Skeletal muscle tissue (tissue), 4 donors: ENCODE data around the gene FUCA1. TPM values are rescaled to one million over a fixed set of nuclear protein-coding genes. Genes with fewer than 3 reads are reported as not detected.
"Not testable (repeated sequence)": the region's sequence is repeated elsewhere in the genome, so short reads cannot be mapped to it uniquely, and the experiment has no call there.

Source experiments
- H3K27ac ChIP-seq: one replicate; pipeline ENCODE4 v1.7.0; 2013; ENCODE audit warnings: mild to moderate bottlenecking, low read depth, low read length, inconsistent platforms
- H3K27me3 ChIP-seq, 3 donors: one replicate each; pipeline ENCODE4 v1.7.0; 2013; ENCODE audit warnings: low read length in 3 of 3; ENCODE audit not compliant: control insufficient read depth in 3 of 3, insufficient read depth in 3 of 3
- H3K36me3 ChIP-seq, 3 donors: one replicate each; pipeline ENCODE4 v1.7.0; 2013; ENCODE audit warnings: low read length in 3 of 3; ENCODE audit not compliant: control insufficient read depth in 3 of 3, insufficient read depth in 3 of 3
- H3K4me1 ChIP-seq, 3 donors: one replicate each; pipeline ENCODE4 v1.7.0; 2013; ENCODE audit warnings: low read length in 3 of 3, mild to moderate bottlenecking in 3 of 3; ENCODE audit not compliant: control insufficient read depth in 3 of 3, insufficient read depth in 3 of 3
- H3K4me3 ChIP-seq, 3 donors: one replicate each; pipeline ENCODE4 v1.7.0; 2013; ENCODE audit warnings: low read length in 3 of 3
- H3K9ac ChIP-seq, 3 donors: one replicate each; pipeline ENCODE4 v1.7.0; 2013; ENCODE audit warnings: low read length in 3 of 3, mild to moderate bottlenecking in 3 of 3, moderate library complexity in 2 of 3, low read depth in 1 of 3
- H3K9me3 ChIP-seq, 3 donors: one replicate each; pipeline ENCODE4 v1.7.0; 2013; ENCODE audit warnings: low read length in 3 of 3; ENCODE audit not compliant: control insufficient read depth in 3 of 3
- total RNA-seq: library from RNA; depleted of rRNA; stranded (reverse); fragments of >200 nt; gene quantifications from one replicate; pipeline ENCODE4 v1.2.3, GENCODE V29; 2014
- donor health status: Osteomylitis.

FUCA1 gene
- total RNA-seq, 1 donor from 2014 or later: 21.9 TPM

GRCh38 chr1:23908453-23909341 is 40.6 kb upstream of the FUCA1 start:
- Histone ChIP-seq H3K4me3 (no peak overlapping the region), H3K9ac (no peak overlapping the region), H3K36me3 (no peaks in the 10 kb centered on the region), H3K27ac (no peak overlapping the region), H3K9me3 (no peaks in the 10 kb centered on the region), H3K27me3 (peaks cover 16 to 32% (median 29%) of the 10 kb centered on the region in 3 donors), H3K4me1 (peaks cover 0 to 4% (median 0%) of the 10 kb centered on the region in 3 donors)

GRCh38 chr1:23906731-23907130 is 38.6 kb upstream of the FUCA1 start:
- Histone ChIP-seq H3K27me3 (peaks cover 30 to 51% (median 43%) of the 10 kb centered on the region in 3 donors), H3K36me3 (no peaks in the 10 kb centered on the region), H3K9me3 (no peaks in the 10 kb centered on the region), H3K4me3 (no peak overlapping the region), H3K9ac (no peak overlapping the region), H3K4me1 (peaks cover 0 to 4% (median 0%) of the 10 kb centered on the region in 3 donors), H3K27ac (no peak overlapping the region)

GRCh38 chr1:23905461-23906025 is 37.5 kb upstream of the FUCA1 start:
- Histone ChIP-seq H3K36me3 (no peaks in the 10 kb centered on the region), H3K9ac (no peak overlapping the region), H3K27ac (no peak overlapping the region), H3K4me3 (no peak overlapping the region), H3K27me3 (peaks cover 37 to 49% (median 48%) of the 10 kb centered on the region in 3 donors), H3K4me1 (peaks cover 0 to 4% (median 0%) of the 10 kb centered on the region in 3 donors), H3K9me3 (no peaks in the 10 kb centered on the region)

GRCh38 chr1:23904748-23905357 is 36.8 kb upstream of the FUCA1 start:
- H3K4me3 ChIP-seq: no peak overlapping the region
- H3K27me3 ChIP-seq: peaks cover 37 to 48% (median 47%) of the 10 kb centered on the region in 3 donors
- no peak overlapping the region for H3K27ac ChIP-seq
- peaks cover 0 to 4% (median 0%) of the 10 kb centered on the region in 3 donors for H3K4me1 ChIP-seq
- no peaks in the 10 kb centered on the region for H3K9me3 ChIP-seq
- no peak overlapping the region for H3K9ac ChIP-seq
- no peaks in the 10 kb centered on the region for H3K36me3 ChIP-seq

- Histone ChIP-seq H3K4me3 (no peak overlapping the region), H3K9me3 (no peaks in the 10 kb centered on the region), H3K27me3 (peaks cover 37 to 44% (median 37%) of the 10 kb centered on the region in 3 donors)
Measured at GRCh38 chr1:23903754-23904153, 35.7 kb upstream of the FUCA1 start.

GRCh38 chr1:23902321-23903278 is 34.5 kb upstream of the FUCA1 start:
- Histone ChIP-seq H3K9me3 (no peaks in the 10 kb centered on the region), H3K9ac (no peak overlapping the region), H3K27me3 (peaks cover 33 to 44% (median 37%) of the 10 kb centered on the region in 3 donors), H3K4me1 (no peaks in the 10 kb centered on the region), H3K27ac (no peak overlapping the region), H3K36me3 (no peaks in the 10 kb centered on the region), H3K4me3 (peak overlapping the region; percentile 10 to 49 (median 32))

More at GRCh38 chr1:23903754-23904153, 35.7 kb upstream of the FUCA1 start:
- Histone ChIP-seq H3K9ac (no peak overlapping the region), H3K4me1 (no peaks in the 10 kb centered on the region), H3K36me3 (no peaks in the 10 kb centered on the region), H3K27ac (no peak overlapping the region)

- not testable (repeated sequence) for H3K9ac ChIP-seq, H3K27ac ChIP-seq, H3K4me3 ChIP-seq, H3K36me3 ChIP-seq, H3K4me1 ChIP-seq, H3K9me3 ChIP-seq
- H3K27me3 ChIP-seq: peaks cover 29 to 35% (median 33%) of the 10 kb centered on the region in 3 donors
Measured at GRCh38 chr1:23900017-23900416, 31.9 kb upstream of the FUCA1 start.

- Histone ChIP-seq H3K9ac (no peak overlapping the region), H3K4me3 (no peak overlapping the region), H3K4me1 (peaks cover 0 to 4% (median 0%) of the 10 kb centered on the region in 3 donors), H3K27me3 (peaks cover 22 to 26% (median 25%) of the 10 kb centered on the region in 3 donors), H3K27ac (no peak overlapping the region), H3K9me3 (no peaks in the 10 kb centered on the region), H3K36me3 (no peaks in the 10 kb centered on the region)
Measured at GRCh38 chr1:23899070-23899469, 31.0 kb upstream of the FUCA1 start.

GRCh38 chr1:23897083-23897482 is 29.0 kb upstream of the FUCA1 start:
- no peak overlapping the region for H3K9ac ChIP-seq
- H3K4me3 ChIP-seq: no peak overlapping the region
- no peak overlapping the region for H3K27ac ChIP-seq
- H3K4me1 ChIP-seq: peaks cover 0 to 4% (median 0%) of the 10 kb centered on the region in 3 donors
- H3K27me3 ChIP-seq: peaks cover 3 to 9% (median 9%) of the 10 kb centered on the region in 3 donors
- no peaks in the 10 kb centered on the region for H3K36me3 ChIP-seq
- no peaks in the 10 kb centered on the region for H3K9me3 ChIP-seq
